ENCODE measurements around the gene UGT2A1. TPM values are rescaled to one million over a fixed set of nuclear protein-coding genes. Genes with fewer than 3 reads are reported as not detected.

The UGT2A1 gene
- polyA plus RNA-seq, 1 experiment, result not detected

- ChIA-PET CTCF (no interaction called here), POLR2A (no interaction called here)
- H3K36me3 ChIP-seq (ENCODE audit: control insufficient read depth, insufficient read depth, low read length), result no peaks in the 10 kb centered on the region
- no peak overlapping the region for H3K4me3 ChIP-seq (ENCODE audit: low read depth, low read length)
- TF ChIP-seq CTCF (IDR thresholded peaks at IDR 0.05; ENCODE audit: insufficient read depth, low read depth, low read length), result no peak
- no peak for DNase-seq (ENCODE audit: low read depth)
- no peaks in the 10 kb centered on the region for H3K27me3 ChIP-seq (ENCODE audit: control insufficient read depth, insufficient read depth, low read length)
These were observed 75.8 kb downstream of the UGT2A1 start for GRCh38 chr4:69577245-69577644.

- Histone ChIP-seq H3K27me3 (ENCODE audit: control insufficient read depth, insufficient read depth, low read length) (no peaks in the 10 kb centered on the region), H3K36me3 (ENCODE audit: control insufficient read depth, insufficient read depth, low read length) (no peaks in the 10 kb centered on the region), H3K4me3 (ENCODE audit: low read depth, low read length) (no peak overlapping the region)
- ChIA-PET POLR2A (no interaction called here), CTCF (no interaction called here)
- DNase-seq (ENCODE audit: low read depth), result no peak
- TF ChIP-seq CTCF (IDR thresholded peaks at IDR 0.05; ENCODE audit: insufficient read depth, low read depth, low read length), result no peak
These were observed 76.7 kb downstream of the UGT2A1 start for GRCh38 chr4:69576251-69576877.

- CTCF ChIA-PET, result no interaction called here
- no peaks in the 10 kb centered on the region for H3K27me3 ChIP-seq (ENCODE audit: control insufficient read depth, insufficient read depth, low read length)
- no peak for TF ChIP-seq CTCF (IDR thresholded peaks at IDR 0.05; ENCODE audit: insufficient read depth, low read depth, low read length)
- H3K36me3 ChIP-seq (ENCODE audit: control insufficient read depth, insufficient read depth, low read length), result no peaks in the 10 kb centered on the region
- no peak overlapping the region for H3K4me3 ChIP-seq (ENCODE audit: low read depth, low read length)
- no peak for DNase-seq (ENCODE audit: low read depth)
- POLR2A ChIA-PET, result no interaction called here
These were observed 84.3 kb downstream of the UGT2A1 start for GRCh38 chr4:69568787-69569186.

DNA sequence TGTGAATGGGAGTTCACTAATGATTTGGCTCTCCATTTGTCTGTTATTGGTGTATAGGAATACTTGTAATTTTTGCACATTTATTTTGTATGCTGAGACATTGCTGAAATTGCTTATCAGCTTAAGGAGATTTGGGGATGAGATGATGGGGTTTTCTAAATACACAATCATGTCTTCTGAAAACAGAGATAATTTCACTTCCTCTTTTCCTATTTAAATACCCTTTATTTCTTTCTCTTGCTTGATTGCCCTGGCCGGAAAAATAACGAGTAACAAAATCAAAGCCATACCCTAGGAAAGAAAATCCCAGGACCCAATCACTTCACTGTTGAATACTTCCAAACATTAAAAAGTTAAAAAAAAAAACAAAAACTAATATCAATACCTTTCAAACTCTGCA lies 89.6 kb downstream of the UGT2A1 start:
- H3K27me3 ChIP-seq (ENCODE audit: control insufficient read depth, insufficient read depth, low read length), result no peaks in the 10 kb centered on the region
- CTCF ChIA-PET, result no interaction called here
- no peak for TF ChIP-seq CTCF (IDR thresholded peaks at IDR 0.05; ENCODE audit: insufficient read depth, low read depth, low read length)
- POLR2A ChIA-PET, result no interaction called here
- H3K36me3 ChIP-seq (ENCODE audit: control insufficient read depth, insufficient read depth, low read length), result no peaks in the 10 kb centered on the region
- DNase-seq (ENCODE audit: low read depth), result no peak
- no peak overlapping the region for H3K4me3 ChIP-seq (ENCODE audit: low read depth, low read length)

DNA sequence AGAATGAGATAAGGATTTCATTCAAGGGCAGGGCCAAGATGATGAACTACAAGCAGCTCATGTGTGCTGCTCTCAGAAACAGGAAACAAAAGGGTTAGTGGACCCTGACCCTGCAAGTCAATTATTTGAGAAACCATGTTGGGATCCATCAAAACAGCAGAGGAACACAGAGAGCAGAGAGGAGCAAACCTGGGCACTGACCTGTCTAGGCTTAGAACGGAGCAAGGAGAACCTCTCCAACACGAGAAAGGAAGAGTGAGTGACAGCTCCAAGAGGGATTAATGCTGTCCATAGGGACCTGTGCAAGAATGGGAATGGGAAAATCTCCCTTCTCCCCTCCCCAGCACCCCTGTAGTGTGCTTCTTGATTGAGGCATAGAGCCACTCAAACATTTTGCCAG lies 103.4 kb downstream of the UGT2A1 start:
- H3K27me3 ChIP-seq (ENCODE audit: control insufficient read depth, insufficient read depth, low read length), result no peaks in the 10 kb centered on the region
- CTCF ChIA-PET, result interaction anchor here (0.6 kb wide), 1 partner anchor 978 kb away, joined by 3 read pairs; no protein-coding TSS in a partner anchor
- POLR2A ChIA-PET, result no interaction called here
- DNase-seq (ENCODE audit: low read depth), result no peak
- TF ChIP-seq CTCF (IDR thresholded peaks at IDR 0.05; ENCODE audit: insufficient read depth, low read depth, low read length), result no peak
- no peak overlapping the region for H3K4me3 ChIP-seq (ENCODE audit: low read depth, low read length)
- no peaks in the 10 kb centered on the region for H3K36me3 ChIP-seq (ENCODE audit: control insufficient read depth, insufficient read depth, low read length)
